HG02852 (cell line): Measurements from ENCODE around the gene GPR15LG.
"Not testable (repeated sequence)": the region's sequence is repeated elsewhere in the genome, so short reads cannot be mapped to it uniquely, and the experiment has no call there.

Experiments used
- ATAC-seq: cut with Tn5 transposase; IDR thresholded peaks from one replicate; pipeline ENCODE4 v1.9.1; 2021; ENCODE audit warnings: mild to moderate bottlenecking, moderate library complexity; ENCODE audit not compliant: unreplicated experiment

The GPR15LG gene

DNA sequence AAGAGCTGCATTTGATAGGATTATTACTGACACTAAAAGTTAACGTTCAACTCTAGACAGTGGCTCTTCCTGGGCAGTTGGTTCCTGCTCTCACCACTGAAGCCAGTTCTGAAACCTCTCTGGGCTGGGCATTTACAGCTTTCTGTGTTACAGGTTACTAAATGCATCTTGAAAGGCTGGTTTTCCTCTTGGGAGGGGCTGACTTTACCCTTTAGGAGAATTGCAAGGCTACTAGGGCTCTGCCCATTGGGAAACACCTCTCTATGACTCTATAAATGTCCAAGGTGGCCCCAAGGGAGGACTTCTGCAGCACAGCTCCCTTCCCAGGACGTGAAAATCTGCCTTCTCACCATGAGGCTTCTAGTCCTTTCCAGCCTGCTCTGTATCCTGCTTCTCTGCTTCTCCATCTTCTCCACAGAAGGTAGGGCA, at the start of gene GPR15LG:
Gene GPR15LG, plus strand, starts transcription at position 301 of the 429 bp plus-strand sequence. Its CDS starts 51 bp downstream, at position 352.
- ATAC-seq = peak; percentile 14

GRCh38 chr10:84125910-84126784, 47.5 kb upstream of the GPR15LG start:
- ATAC-seq = not testable (repeated sequence)

GRCh38 chr10:84126785-84127167, 46.8 kb upstream of the GPR15LG start:
- no peak for ATAC-seq

DNA sequence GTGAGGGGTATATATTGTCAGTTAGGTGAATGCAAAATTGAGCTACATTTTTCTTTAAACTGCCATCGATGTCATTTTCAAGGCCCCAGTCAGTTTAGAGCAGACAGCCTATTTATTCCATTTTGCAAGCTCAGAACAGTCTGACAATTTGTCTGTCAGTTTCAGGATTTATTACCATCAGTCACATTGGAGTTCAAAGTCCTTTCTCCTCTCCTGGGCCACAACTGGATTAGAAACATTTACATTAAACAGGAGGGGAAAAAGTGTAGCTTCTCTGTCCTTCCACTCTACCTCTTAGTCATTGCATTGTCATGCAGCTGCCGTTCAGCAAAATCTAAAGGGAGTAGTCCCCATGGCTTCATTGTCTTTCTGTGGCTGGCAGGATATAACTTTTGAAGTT, 37.8 kb upstream of the GPR15LG start:
- no peak for ATAC-seq

DNA sequence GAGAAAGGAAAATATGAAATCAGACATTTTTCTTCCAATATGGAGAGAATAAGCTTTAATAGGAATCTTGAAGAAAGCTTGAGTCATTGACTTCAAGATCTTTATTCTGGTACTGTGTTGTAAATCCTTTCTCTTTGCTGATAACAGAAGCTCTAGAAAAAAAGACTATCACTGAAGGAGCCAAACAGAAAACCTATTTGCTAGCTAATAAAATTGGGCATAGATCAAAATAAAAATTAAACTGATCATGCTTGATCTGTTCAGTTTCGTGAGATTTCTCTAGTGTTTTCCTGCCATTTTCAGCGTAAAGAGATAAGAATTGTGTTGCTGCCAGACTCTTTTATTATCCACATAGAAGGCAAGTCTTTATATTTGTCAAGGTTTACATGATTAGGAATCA, 35.8 kb upstream of the GPR15LG start:
- ATAC-seq = no peak

GRCh38 chr10:84138478-84139125, 35.0 kb upstream of the GPR15LG start:
- no peak for ATAC-seq

DNA sequence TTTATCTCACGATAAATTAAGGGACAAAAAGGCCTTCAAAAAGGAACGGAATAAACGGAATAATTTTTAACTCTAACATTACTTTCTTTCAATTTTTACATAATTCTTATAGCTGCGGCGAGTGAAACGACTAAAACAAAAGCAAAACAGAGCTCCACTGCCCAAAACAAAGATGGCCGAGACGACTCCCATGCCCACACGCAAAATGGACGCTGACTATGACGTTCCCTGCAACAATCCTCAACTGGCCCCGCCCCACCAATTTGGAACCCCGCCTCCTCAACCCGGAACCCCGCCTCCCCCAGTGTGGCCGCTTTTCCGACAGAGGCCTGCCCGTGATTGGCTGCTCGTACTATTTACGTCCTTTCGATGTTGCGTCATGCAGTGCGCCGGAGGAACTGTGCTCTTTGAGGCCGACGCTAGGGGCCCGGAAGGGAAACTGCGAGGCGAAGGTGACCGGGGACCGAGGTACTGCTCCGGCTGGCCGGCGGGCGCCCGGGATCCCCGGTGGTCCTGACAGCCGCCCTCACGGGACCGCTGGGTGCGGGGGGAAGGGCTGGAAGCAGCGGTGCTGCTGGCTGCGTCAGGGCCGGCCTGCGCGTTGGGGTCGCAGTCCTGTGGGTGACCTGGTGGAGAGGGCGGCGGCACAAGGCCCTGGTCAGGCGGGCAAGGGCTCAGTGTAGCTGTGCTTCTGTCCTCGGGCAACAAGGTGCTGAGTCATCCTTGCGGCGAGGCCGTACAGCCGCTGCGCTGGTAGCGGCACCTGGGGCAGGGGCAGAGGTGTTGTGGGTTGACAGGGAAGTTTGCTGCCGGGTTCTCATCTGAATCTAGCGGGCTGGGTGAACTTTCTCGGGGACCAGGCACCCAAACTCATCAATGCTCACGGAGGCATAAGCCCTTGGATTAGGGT, 34.2 kb upstream of the GPR15LG start, which contains the start of gene GHITM:
Gene GHITM, plus strand, starts transcription at position 384 of the 910 bp plus-strand sequence. CDS start 1,992 bp downstream, outside the sequence.
- ATAC-seq = peak; percentile 98

DNA sequence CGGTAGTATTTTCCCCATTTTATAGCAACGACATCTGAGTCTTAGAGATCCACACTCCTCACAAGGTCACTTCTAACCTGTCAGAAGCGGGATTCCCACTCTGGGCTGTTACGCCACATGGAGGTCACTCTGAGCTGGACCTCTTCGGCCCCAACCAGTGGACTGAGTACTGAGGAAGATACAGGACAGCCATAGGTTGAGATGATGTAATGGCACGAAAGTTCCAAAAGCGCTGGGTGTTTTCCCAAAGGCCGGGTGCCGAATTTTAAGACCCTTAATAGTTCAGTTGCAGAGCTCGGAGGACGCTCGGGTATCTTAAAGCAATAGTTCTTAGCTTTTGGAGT, 33.6 kb upstream of the GPR15LG start:
- ATAC-seq = no peak

DNA sequence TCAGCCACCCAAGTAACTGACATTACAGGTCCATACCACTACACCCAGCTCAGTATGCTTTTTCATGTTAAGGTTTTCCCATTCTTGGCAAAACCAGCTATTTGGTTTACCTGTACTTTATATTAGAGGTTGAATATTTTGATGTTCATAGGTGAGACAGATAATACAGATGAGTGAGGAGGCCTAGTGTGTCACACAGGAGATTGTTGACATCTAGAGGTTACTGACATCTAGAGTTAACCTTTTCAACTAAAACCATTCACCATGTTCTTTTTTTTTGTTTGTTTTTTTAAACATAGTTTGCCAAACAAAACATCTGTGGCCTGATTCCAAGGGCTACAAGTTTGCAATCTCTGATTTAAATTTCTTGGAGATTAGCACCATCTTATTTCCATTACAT, 26.3 kb upstream of the GPR15LG start:
- ATAC-seq = no peak

- peak; percentile 70 for ATAC-seq
Observed at GRCh38 chr10:84148006-84148597, 25.5 kb upstream of the GPR15LG start.

- ATAC-seq = no peak
Observed at GRCh38 chr10:84149854-84150253, 23.7 kb upstream of the GPR15LG start.

DNA sequence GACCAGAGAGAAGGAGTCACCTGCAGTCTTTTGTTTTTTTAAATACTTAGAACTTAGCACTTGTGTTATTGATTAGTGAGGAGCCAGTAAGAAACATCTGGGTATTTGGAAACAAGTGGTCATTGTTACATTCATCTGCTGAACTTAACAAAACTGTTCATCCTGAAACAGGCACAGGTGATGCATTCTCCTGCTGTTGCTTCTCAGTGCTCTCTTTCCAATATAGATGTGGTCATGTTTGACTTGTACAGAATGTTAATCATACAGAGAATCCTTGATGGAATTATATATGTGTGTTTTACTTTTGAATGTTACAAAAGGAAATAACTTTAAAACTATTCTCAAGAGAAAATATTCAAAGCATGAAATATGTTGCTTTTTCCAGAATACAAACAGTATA, 20.8 kb upstream of the GPR15LG start:
- ATAC-seq = no peak

DNA sequence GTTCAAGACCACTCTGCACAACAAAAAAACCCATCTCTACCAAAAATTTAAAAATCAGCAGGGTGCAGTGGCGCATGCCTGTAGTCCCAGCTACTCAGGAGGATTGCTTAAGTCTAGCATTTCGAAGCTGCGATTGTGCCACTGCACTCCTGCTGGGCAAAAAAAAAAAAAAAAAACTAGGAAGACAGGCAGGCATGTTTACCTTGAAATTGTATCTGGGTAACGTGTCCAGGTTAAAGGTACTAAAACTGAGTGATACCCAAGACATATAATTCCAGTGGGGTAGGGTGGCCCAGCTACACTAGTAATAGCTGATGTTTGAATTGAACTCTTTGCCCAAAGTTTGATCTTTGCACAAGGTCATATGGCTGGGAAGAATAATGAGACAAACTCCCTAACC, 18.1 kb upstream of the GPR15LG start:
- no peak for ATAC-seq

GRCh38 chr10:84156009-84156408, 17.6 kb upstream of the GPR15LG start:
- no peak for ATAC-seq

DNA sequence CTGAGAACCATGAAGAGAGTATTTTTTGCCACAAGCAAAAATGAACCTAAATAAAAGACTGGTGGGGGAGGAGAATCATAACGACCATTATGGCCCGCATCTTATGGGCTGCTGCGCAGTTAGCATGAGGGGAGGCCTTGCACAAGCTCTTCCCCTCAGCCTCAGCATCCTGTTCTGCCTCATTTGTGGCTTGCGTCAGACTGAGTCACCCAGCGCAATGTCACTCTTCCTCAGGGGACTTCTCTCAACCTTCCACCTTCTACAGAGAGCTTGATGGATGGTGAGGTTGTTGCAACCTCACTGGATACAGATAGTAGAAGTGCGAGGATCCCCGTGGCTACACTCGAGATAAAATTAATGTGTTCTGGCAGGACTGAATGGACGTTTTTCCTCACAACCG, 16.8 kb upstream of the GPR15LG start:
- no peak for ATAC-seq

DNA sequence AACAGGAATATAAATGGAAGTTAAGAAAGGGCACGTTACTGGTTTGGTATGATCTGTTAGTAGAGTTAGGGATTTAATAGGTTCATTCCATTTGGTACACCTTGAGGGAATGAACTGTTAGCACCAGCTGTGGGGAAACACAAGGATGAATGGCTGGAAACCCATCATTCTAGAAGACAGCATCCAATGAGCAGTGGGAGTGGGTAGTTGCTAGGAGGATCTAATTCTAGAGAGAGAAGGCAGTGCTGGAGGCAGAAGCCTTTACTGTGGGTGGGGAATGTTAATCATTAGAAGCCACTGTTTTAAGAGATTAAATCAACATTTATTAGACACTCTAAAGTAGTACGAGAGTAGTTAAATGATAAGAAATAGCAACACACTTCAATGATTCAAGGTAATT, 15.5 kb upstream of the GPR15LG start:
- ATAC-seq = no peak

DNA sequence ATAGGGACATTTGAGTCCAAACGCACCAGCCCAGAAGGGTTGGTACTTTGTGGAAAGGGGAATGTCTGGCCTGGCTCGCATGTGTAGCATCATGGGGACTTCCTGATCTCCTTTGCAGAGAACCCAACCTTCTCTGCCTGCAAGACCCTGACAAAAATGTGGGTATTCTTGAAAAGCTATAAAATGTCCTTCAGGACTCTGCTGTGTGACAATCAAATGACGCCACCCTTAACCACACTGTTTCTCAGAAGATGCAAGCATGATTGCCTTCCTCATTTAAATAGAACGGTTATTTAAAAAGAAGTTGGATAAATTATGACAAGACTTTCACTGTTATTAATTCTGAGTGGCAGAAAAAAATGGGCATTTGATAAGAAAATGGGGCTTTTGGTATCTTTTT, 15.1 kb upstream of the GPR15LG start:
- no peak for ATAC-seq

DNA sequence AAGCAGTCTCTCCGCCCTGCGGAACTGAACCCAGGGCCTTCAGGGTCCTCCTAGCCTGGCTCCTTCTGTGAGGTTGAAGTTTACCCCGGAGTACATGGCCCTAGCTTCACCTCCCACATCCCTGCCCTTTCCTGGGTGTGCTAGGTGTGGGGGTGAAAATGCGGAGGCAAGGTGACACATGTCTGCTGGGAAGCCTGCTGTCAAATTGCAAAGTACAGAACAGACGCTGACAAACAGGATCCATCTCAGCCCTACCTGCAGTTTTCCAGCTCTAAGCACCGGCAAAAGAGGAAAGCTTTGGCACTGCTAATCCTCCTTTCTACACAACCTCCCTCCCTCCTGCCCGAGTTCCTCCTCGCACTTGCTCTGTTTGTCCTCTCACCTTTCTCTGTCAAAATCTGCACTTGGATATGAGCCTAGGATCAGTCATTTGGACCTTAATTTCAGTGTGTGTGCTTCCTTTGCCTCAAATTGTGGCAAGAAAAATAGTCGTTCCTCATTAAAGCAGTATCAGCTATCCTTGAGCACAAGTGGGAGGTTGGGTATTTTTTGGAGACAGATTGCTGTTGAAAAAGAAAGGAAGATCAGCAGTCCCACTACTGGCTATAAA, 14.4 kb upstream of the GPR15LG start:
- ATAC-seq = no peak

GRCh38 chr10:84160663-84161362, 12.8 kb upstream of the GPR15LG start:
- ATAC-seq = no peak

DNA sequence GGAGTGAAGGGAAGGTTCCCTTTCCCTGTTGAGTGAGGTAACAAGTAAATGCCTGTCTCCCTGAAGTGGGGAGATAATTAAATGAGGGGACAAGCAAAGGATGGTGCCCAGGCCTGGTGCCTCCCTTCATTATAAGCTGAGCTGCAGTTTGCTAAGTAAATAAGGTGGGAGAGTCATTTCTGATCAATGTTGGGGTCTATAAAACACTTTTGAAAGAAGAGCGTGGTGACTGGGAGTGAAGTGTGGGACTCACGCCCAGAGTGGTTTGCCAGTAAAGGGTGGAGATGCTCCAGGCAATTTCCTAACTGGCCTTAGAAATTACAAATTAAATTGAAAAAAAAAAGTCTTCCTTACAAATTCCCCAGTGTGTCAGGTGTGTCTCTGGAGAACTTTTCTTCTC, 9.6 kb upstream of the GPR15LG start:
- ATAC-seq = no peak
